Brain pericyte (primary cell): ENCODE measurements around the gene RAPGEF1.

Experiments
- DNase-seq: peaks from one replicate; pipeline ENCODE4 v3.0.0-alpha.2; 2012; ENCODE audit warnings: low read depth, low spot score

Gene RAPGEF1

GRCh38 chr9:131651160-131651559 lies 88.7 kb downstream of the RAPGEF1 start:
- no peak for DNase-seq

GRCh38 chr9:131650254-131650653 lies 89.6 kb downstream of the RAPGEF1 start:
- DNase-seq: no peak

GRCh38 chr9:131649646-131650045 lies 90.2 kb downstream of the RAPGEF1 start:
- DNase-seq: no peak

GRCh38 chr9:131645078-131645776 lies 94.6 kb downstream of the RAPGEF1 start:
- no peak for DNase-seq

- DNase-seq: no peak
Observed at GRCh38 chr9:131642496-131643083, 97.3 kb downstream of the RAPGEF1 start.

GRCh38 chr9:131641618-131642495 lies 98.0 kb downstream of the RAPGEF1 start:
- peak; percentile 88 for DNase-seq

GRCh38 chr9:131640438-131641137 lies 99.3 kb downstream of the RAPGEF1 start:
- no peak for DNase-seq

- DNase-seq: no peak
Observed at GRCh38 chr9:131639769-131640437, 100.0 kb downstream of the RAPGEF1 start.

- DNase-seq: no peak
Observed at GRCh38 chr9:131636593-131636992, 103.3 kb downstream of the RAPGEF1 start.

- DNase-seq: no peak
Observed at GRCh38 chr9:131635892-131636291, 104.0 kb downstream of the RAPGEF1 start.

- DNase-seq: peak; percentile 82
Observed at GRCh38 chr9:131635285-131635684, 104.6 kb downstream of the RAPGEF1 start.

- no peak for DNase-seq
Observed at GRCh38 chr9:131633491-131634031, 106.3 kb downstream of the RAPGEF1 start.

- no peak for DNase-seq
Observed at GRCh38 chr9:131631306-131631705, 108.6 kb downstream of the RAPGEF1 start.

- no peak for DNase-seq
Observed at GRCh38 chr9:131630205-131630831, 109.6 kb downstream of the RAPGEF1 start.

GRCh38 chr9:131629825-131630204 lies 110.1 kb downstream of the RAPGEF1 start:
- no peak for DNase-seq

- DNase-seq: no peak
Observed at GRCh38 chr9:131629226-131629500, 110.7 kb downstream of the RAPGEF1 start.

GRCh38 chr9:131628459-131629225 lies 111.2 kb downstream of the RAPGEF1 start:
- DNase-seq: no peak

- DNase-seq: no peak
Observed at GRCh38 chr9:131627648-131628458, 112.0 kb downstream of the RAPGEF1 start.

- DNase-seq: no peak
Observed at GRCh38 chr9:131627326-131627647, 112.6 kb downstream of the RAPGEF1 start.
